ENCODE measurements around the gene ALDH4A1. TPM values are rescaled to one million over a fixed set of nuclear protein-coding genes. Genes with fewer than 3 reads are reported as not detected.

ALDH4A1 gene
- total RNA-seq, 6 donors from 2014 or later: 5.7 to 13.4 (median 11.5) TPM

DNA sequence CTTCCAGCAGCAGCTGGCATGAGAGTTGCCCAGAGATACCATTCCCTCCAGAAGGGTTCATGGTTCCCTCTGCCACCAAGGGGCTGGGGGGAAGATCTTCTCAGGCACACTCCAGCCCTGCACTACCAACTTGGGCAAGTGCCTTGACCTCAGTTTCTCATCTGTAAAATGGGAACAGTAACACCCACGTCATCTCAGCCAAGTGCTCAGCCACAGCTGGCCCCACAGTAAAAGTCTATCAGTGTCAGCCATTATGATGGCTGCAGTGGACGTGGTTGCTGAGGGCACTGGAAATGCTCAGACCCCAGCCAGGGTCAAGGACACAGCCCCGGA, 26.6 kb downstream of the ALDH4A1 start:
- peaks cover 0 to 5% (median 2%) of the 10 kb centered on the region in 4 donors for H3K4me1 ChIP-seq
- no peaks in the 10 kb centered on the region for H3K9me3 ChIP-seq
- no peak for ATAC-seq (ENCODE audit: low FRiP score in 2 of 2)
- DNase-seq: no peak
- H3K27ac ChIP-seq: no peak overlapping the region
- H3K27me3 ChIP-seq: no peaks in the 10 kb centered on the region
- H3K4me3 ChIP-seq: no peak overlapping the region
- TF ChIP-seq POLR2A (IDR thresholded peaks at IDR 0.05) (no peak), POLR2AphosphoS5 (IDR thresholded peaks at IDR 0.05) (no peak), EP300 (IDR thresholded peaks at IDR 0.05) (no peak)
- TF ChIP-seq, protein P1, sequence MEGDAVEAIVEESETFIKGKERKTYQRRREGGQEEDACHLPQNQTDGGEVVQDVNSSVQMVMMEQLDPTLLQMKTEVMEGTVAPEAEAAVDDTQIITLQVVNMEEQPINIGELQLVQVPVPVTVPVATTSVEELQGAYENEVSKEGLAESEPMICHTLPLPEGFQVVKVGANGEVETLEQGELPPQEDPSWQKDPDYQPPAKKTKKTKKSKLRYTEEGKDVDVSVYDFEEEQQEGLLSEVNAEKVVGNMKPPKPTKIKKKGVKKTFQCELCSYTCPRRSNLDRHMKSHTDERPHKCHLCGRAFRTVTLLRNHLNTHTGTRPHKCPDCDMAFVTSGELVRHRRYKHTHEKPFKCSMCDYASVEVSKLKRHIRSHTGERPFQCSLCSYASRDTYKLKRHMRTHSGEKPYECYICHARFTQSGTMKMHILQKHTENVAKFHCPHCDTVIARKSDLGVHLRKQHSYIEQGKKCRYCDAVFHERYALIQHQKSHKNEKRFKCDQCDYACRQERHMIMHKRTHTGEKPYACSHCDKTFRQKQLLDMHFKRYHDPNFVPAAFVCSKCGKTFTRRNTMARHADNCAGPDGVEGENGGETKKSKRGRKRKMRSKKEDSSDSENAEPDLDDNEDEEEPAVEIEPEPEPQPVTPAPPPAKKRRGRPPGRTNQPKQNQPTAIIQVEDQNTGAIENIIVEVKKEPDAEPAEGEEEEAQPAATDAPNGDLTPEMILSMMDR (IDR thresholded peaks at IDR 0.05): no peak
- peaks cover 0 to 10% (median 3%) of the 10 kb centered on the region in 4 donors for H3K36me3 ChIP-seq
- WGBS, 2 donors: 84% methylated on average over 3 of the region's 3 CpGs; no CpG with 5 or more reads in 1 of the 2 donors

DNA sequence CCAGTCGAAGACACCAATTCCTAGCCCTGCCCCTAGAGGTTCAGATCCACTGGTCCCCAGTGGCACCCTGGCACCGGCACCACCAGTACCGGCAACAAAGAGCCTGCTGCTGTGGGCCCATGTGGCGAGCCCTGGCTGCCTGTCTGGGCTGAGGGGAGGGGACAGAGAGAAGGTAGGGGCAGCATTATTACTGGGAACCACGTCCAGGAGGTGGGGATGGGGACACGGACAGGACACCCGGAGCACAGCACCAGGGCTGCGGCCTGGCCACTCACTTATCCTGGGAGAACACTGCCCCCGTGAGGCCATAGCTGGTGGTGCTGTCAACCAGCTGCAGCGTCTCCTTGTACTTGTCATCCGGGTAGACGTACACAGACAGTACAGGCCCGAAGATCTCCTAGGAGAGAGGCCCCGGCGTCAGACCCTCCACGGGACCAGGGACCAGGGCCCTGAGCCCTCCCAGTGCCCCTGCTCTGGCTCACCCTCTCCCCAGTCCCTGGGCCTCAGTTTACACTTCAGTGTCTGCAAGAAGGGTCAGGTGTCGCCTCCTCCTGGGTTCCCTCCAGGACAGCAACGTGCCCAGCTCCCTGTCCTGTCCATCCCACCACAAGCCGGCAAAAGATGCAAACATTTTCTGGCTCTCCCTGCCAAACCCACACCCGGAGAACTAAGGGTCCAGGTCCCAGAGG, 27.1 kb downstream of the ALDH4A1 start:
- no peaks in the 10 kb centered on the region for H3K9me3 ChIP-seq
- 48 to 56% methylated on average over 10 to 15 of the region's 20 CpGs for WGBS, 2 donors
- no peak overlapping the region for H3K4me3 ChIP-seq
- ATAC-seq (ENCODE audit: low FRiP score in 2 of 2): peak; percentile 71 to 80
- no peaks in the 10 kb centered on the region for H3K27me3 ChIP-seq
- no peak for TF ChIP-seq POLR2A (IDR thresholded peaks at IDR 0.05)
- TF ChIP-seq, protein P1 (IDR thresholded peaks at IDR 0.05): peak; percentile 67 to 87 (median 82)
- no peak for TF ChIP-seq EP300 (IDR thresholded peaks at IDR 0.05)
- peak; percentile 73 to 81 for DNase-seq
- no peak overlapping the region for H3K27ac ChIP-seq
- peaks cover 0 to 5% (median 2%) of the 10 kb centered on the region in 4 donors for H3K4me1 ChIP-seq
- H3K36me3 ChIP-seq: peaks cover 0 to 10% (median 3%) of the 10 kb centered on the region in 4 donors

DNA sequence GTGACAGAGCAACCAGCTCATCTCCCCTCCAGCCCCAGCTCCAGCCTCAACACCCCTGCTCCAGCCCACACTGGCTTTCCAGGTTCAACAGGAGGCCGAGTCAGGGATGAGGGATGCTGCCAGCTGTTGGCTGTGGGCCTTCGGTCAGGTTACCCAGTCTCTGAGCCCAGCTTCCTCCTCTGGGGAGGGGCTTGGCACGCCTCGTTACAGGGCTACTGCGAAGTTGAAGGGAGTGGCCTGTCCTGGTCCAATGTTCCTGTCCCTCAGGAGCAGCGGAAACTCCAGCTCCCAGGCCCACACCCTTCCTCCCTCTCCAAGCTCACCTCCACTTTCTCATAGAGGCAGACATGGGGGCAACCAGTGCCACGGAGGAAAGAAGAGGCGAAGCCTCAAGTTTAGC, 27.8 kb downstream of the ALDH4A1 start:
- H3K4me3 ChIP-seq: no peak overlapping the region
- 75% methylated on average over 7 to 8 of the region's 8 CpGs for WGBS, 2 donors
- H3K9me3 ChIP-seq: no peaks in the 10 kb centered on the region
- ATAC-seq (ENCODE audit: low FRiP score in 2 of 2): no peak
- H3K27me3 ChIP-seq: no peaks in the 10 kb centered on the region
- no peak for DNase-seq
- peaks cover 0 to 10% (median 3%) of the 10 kb centered on the region in 4 donors for H3K36me3 ChIP-seq
- no peak overlapping the region for H3K27ac ChIP-seq
- H3K4me1 ChIP-seq: peaks cover 0 to 5% (median 2%) of the 10 kb centered on the region in 4 donors
- TF ChIP-seq POLR2AphosphoS5 (IDR thresholded peaks at IDR 0.05) (no peak), POLR2A (IDR thresholded peaks at IDR 0.05) (no peak), EP300 (IDR thresholded peaks at IDR 0.05) (no peak)
- TF ChIP-seq, protein P1 (IDR thresholded peaks at IDR 0.05): no peak

DNA sequence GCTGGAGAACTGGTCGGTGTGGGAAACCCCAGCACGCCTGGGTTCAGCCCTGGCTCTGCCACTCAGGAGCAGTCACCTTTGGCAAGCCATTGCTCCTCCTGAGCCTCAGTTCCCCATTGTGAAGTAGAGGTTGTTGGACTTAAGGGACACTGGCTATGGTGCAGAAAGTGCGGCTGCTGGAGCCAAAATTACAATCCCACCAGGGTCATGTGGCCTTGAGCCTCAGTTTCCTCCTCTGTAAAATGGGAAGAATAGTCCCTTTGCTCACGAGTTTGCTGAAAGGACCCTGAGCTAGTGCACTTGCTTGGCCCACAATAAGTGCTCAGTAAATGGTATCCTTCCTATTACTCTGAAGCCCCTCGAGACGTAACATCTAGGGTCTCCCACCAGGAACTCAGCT, 28.3 kb downstream of the ALDH4A1 start:
- Histone ChIP-seq H3K4me1 (peaks cover 0 to 5% (median 2%) of the 10 kb centered on the region in 4 donors), H3K9me3 (no peaks in the 10 kb centered on the region), H3K4me3 (no peak overlapping the region), H3K27me3 (no peaks in the 10 kb centered on the region), H3K27ac (no peak overlapping the region), H3K36me3 (peaks cover 0 to 10% (median 3%) of the 10 kb centered on the region in 4 donors)
- ATAC-seq (ENCODE audit: low FRiP score in 2 of 2): no peak
- 82 to 92% methylated on average over 4 to 6 of the region's 6 CpGs for WGBS, 2 donors
- no peak for DNase-seq
- TF ChIP-seq EP300 (IDR thresholded peaks at IDR 0.05) (no peak), POLR2A (IDR thresholded peaks at IDR 0.05) (no peak), POLR2AphosphoS5 (IDR thresholded peaks at IDR 0.05) (no peak)
- TF ChIP-seq, protein P1 (IDR thresholded peaks at IDR 0.05): no peak
